Common myeloid progenitor, CD34-positive (primary cell): ENCODE results near the gene LAMA5.
A peak's percentile ranks its signal among the peaks of the same experiment; 100 is the strongest.

Source experiments
- CTCF ChIA-PET: fragments of 350-600 bp; sonication (Branson Sonifier 250); formaldehyde crosslinking; loops from one replicate; lab custom pipeline; 2021; ENCODE audit warnings: antibody characterized with exemption; lab: Charles Lee
- POLR2A ChIA-PET: fragments of 350-600 bp; sonication (Branson Sonifier 250); formaldehyde crosslinking; loops from one replicate; lab custom pipeline; 2021; ENCODE audit warnings: antibody characterized with exemption; lab: Charles Lee
- DNase-seq, 3 donors: peaks; one replicate each; pipeline versions ENCODE4 v3.0.0 to v3.0.0-alpha.2; 2013
- H3K27ac ChIP-seq, 2 experiments: 1 replicate in 1 of 2; 2 replicates in 1 of 2; pipeline ENCODE4 v1.7.0; 2013; ENCODE audit warnings: inconsistent platforms in 2 of 2, low read length in 2 of 2, mild to moderate bottlenecking in 2 of 2, low read depth in 1 of 2, moderate library complexity in 1 of 2; ENCODE audit not compliant: severe bottlenecking in 2 of 2, insufficient read depth in 1 of 2, poor library complexity in 1 of 2
- H3K27me3 ChIP-seq, 5 experiments: replicated peaks in 2 of 5; 1 replicate in 3 of 5; 2 replicates in 2 of 5; pipeline versions ENCODE4 v1.6.1 to v1.7.0; 2013; ENCODE audit warnings: low read length in 4 of 5, mild to moderate bottlenecking in 2 of 5, moderate library complexity in 2 of 5, inconsistent platforms in 1 of 5; ENCODE audit not compliant: insufficient read depth in 5 of 5, control insufficient read depth in 4 of 5
- H3K36me3 ChIP-seq, 4 experiments: 1 replicate in 2 of 4; 2 replicates in 2 of 4; pipeline versions ENCODE4 v1.6.1 to v1.7.0; 2013; ENCODE audit warnings: low read length in 3 of 4, control low read depth in 1 of 4, mild to moderate bottlenecking in 1 of 4; ENCODE audit not compliant: control insufficient read depth in 4 of 4, insufficient read depth in 4 of 4
- H3K4me1 ChIP-seq, 4 experiments: 1 replicate in 3 of 4; 2 replicates in 1 of 4; pipeline versions ENCODE4 v1.6.1 to v1.7.1; 2013; ENCODE audit warnings: low read length in 3 of 4, mild to moderate bottlenecking in 3 of 4, control low read depth in 1 of 4, inconsistent platforms in 1 of 4, moderate library complexity in 1 of 4; ENCODE audit not compliant: control insufficient read depth in 4 of 4, insufficient read depth in 4 of 4; ENCODE audit errors: control extremely low read depth in 1 of 4
- H3K4me3 ChIP-seq, 7 experiments: 1 replicate in 4 of 7; 2 replicates in 3 of 7; pipeline versions ENCODE4 v1.5.1 to v1.7.0; 2013; ENCODE audit warnings: mild to moderate bottlenecking in 7 of 7, low read length in 6 of 7, moderate library complexity in 6 of 7, inconsistent platforms in 2 of 7, low read depth in 2 of 7, control low read depth in 1 of 7; ENCODE audit not compliant: insufficient read depth in 4 of 7, control insufficient read depth in 1 of 7; ENCODE audit errors: extremely low read depth in 1 of 7
- H3K9me3 ChIP-seq, 5 experiments: 1 replicate in 4 of 5; 2 replicates in 1 of 5; pipeline versions ENCODE4 v1.6.1 to v1.7.1; 2013; ENCODE audit warnings: low read length in 4 of 5, mild to moderate bottlenecking in 2 of 5, inconsistent platforms in 1 of 5, low read depth in 1 of 5, moderate library complexity in 1 of 5; ENCODE audit not compliant: control insufficient read depth in 4 of 5, insufficient read depth in 2 of 5; ENCODE audit errors: control extremely low read depth in 1 of 5
- WGBS: methylation state at CpG from one replicate; pipeline ENCODE4 v1.1.5; 2013; ENCODE audit not compliant: insufficient coverage; 5-methylcytosine and 5-hydroxymethylcytosine counted together

Gene LAMA5

GRCh38 chr20:62355878-62356588 lies 11.1 kb downstream of the LAMA5 start:
- Histone ChIP-seq H3K27ac (no peak overlapping the region), H3K4me1 (peaks cover 0 to 28% (median 16%) of the 10 kb centered on the region in 4 experiments), H3K4me3 (peak overlapping the region in 1 of 7 experiments; percentile 26), H3K9me3 (no peaks in the 10 kb centered on the region), H3K27me3 (no peaks in the 10 kb centered on the region), H3K36me3 (no peaks in the 10 kb centered on the region)
- WGBS = 81% methylated on average over 29 of the region's 29 CpGs
- POLR2A ChIA-PET = no interaction called here
- no peak for DNase-seq
- CTCF ChIA-PET = interaction anchor here (1.5 kb wide), 1 partner anchor 14 kb away, joined by 3 read pairs; no protein-coding TSS in a partner anchor

GRCh38 chr20:62355516-62355877 lies 11.6 kb downstream of the LAMA5 start:
- H3K36me3 ChIP-seq = no peaks in the 10 kb centered on the region
- no peaks in the 10 kb centered on the region for H3K9me3 ChIP-seq
- ChIA-PET POLR2A (no interaction called here), CTCF (no interaction called here)
- DNase-seq = no peak
- no peak overlapping the region for H3K4me3 ChIP-seq
- H3K4me1 ChIP-seq = peaks cover 0 to 28% (median 16%) of the 10 kb centered on the region in 4 experiments
- no peak overlapping the region for H3K27ac ChIP-seq
- WGBS = 85% methylated on average over 9 of the region's 11 CpGs
- no peaks in the 10 kb centered on the region for H3K27me3 ChIP-seq

DNA sequence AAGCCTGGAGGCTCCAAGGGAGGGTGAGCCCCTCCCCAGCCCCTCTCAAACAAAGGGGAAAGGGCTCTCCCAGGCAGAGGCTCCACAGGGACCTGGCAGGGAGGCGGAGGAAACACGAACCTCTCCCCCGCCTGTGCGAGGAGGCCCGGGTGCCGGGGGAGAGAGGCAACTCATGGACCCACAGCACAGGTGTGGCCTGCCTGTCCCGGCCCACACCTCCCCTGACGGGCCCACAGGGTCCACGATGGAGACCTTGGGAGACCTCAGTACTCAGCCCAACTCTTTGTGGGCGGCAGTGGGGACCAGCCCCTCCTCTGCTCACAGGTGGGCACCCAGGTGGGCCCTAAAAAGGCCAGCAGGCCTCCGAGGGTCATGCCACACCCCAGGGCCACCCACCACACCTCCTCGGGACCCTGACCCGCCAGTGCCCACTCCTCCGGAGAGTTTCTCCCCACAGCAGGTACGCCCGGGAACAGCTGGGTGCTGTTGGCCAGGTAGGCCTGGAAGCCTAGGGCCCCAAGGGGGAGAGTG lies 12.2 kb downstream of the LAMA5 start:
- Histone ChIP-seq H3K9me3 (no peaks in the 10 kb centered on the region), H3K4me3 (no peak overlapping the region), H3K27me3 (no peaks in the 10 kb centered on the region), H3K27ac (no peak overlapping the region), H3K36me3 (no peaks in the 10 kb centered on the region), H3K4me1 (peaks cover 0 to 28% (median 16%) of the 10 kb centered on the region in 4 experiments)
- CTCF ChIA-PET = no interaction called here
- POLR2A ChIA-PET = no interaction called here
- no peak for DNase-seq
- 83% methylated on average over 15 of the region's 16 CpGs for WGBS

GRCh38 chr20:62354031-62354808 lies 12.9 kb downstream of the LAMA5 start:
- no peak overlapping the region for H3K27ac ChIP-seq
- CTCF ChIA-PET = no interaction called here
- WGBS = 85% methylated on average over 7 of the region's 14 CpGs

DNA sequence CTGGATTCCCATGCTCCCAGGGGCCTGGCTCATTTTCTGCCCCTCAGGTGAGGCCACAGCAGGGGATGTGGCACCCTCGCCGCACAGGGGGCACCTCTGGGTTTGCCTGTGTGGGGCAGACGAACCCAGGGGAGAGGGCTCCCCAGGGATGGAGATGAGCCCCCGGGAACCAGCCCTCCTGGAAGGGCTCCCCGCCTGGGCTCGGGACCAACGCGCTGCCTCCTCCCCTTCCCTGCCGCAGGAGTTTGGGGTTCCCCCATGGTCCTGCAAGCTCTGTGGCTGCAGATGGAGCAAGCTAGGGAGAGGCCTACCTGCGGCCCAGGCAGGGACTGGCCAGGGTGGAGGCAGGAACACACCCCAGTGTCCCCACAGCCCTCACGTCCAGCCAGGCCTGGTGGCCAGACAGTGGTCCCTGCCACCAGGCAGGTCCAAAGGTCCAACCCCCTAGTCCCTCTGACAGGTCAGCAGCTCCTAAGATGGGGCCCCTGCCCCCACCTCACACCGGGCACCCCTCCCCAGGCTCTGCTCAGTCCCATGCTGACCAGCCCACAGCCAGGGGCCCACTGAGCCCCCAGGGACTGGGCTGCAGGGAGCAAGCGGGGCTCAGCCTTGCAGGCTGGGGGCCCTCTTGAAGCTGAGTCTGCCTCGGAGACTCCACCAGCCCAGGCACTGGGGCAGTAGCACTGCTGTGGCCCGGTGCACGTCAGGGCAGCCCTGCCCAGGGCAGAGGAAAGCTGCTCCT lies 13.7 kb downstream of the LAMA5 start:
- 100% methylated on average over 10 of the region's 16 CpGs for WGBS
- ChIA-PET POLR2A (no interaction called here), CTCF (no interaction called here)
- Histone ChIP-seq H3K27me3 (no peaks in the 10 kb centered on the region), H3K27ac (no peak overlapping the region), H3K9me3 (peaks cover 0 to 5% (median 2%) of the 10 kb centered on the region in 5 experiments), H3K4me3 (no peak overlapping the region), H3K4me1 (peaks cover 0 to 28% (median 16%) of the 10 kb centered on the region in 4 experiments), H3K36me3 (no peaks in the 10 kb centered on the region)
- no peak for DNase-seq

More at GRCh38 chr20:62354031-62354808, 12.9 kb downstream of the LAMA5 start:
- H3K27me3 ChIP-seq = no peaks in the 10 kb centered on the region
- H3K36me3 ChIP-seq = no peaks in the 10 kb centered on the region
- H3K9me3 ChIP-seq = peaks cover 0 to 2% (median 0%) of the 10 kb centered on the region in 5 experiments
- H3K4me3 ChIP-seq = no peak overlapping the region
- POLR2A ChIA-PET = no interaction called here
- DNase-seq = no peak
- peaks cover 0 to 28% (median 16%) of the 10 kb centered on the region in 4 experiments for H3K4me1 ChIP-seq

DNA sequence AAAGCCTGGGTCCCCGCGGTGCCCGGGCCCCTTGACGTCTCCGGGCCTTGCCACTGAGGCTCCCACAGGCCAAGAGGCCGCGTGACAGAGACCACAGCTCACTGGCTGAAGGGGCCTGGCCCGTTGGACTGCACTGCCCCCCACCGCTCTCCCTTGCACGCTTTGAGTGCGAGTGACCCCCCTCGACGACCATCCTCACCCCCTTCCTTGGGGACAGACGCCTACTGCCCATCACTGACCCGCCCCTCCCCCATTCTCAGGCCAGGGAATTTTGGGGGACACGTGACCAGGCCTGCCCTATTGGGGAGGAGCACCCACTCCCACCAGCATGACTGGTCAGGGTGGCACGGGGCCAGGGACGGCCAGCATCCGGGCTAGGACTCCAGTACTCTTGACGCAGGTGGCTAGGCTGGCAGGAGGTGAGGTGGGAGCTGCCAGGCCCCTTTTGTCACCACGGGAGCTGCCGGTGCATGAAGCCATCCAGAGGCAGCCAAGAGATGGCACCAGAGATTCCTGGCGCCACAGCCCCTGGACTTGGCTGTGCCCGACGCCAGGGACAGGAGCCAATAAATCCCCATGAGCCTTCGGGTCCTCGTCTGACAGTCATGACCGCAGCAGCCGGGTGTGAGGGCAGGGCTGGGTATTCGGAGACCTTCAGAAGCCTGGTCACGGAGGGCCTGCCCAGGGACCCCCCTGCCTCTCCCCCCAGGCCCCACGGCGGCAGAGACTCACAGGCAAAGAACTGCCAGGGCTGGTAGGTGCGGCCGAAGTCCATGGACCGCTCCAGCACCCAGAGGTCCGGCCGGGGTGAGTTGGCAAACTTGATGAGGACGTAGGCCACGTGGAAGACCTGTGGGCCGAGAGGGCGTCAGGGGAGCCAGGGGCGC lies 14.5 kb downstream of the LAMA5 start:
- WGBS = 96% methylated on average over 32 of the region's 43 CpGs
- Histone ChIP-seq H3K27ac (no peak overlapping the region), H3K9me3 (peaks cover 0 to 5% (median 3%) of the 10 kb centered on the region in 5 experiments), H3K4me3 (no peak overlapping the region), H3K36me3 (no peaks in the 10 kb centered on the region), H3K27me3 (no peaks in the 10 kb centered on the region), H3K4me1 (peaks cover 0 to 25% (median 14%) of the 10 kb centered on the region in 4 experiments)
- ChIA-PET CTCF (interaction anchor here (0.9 kb wide), 1 partner anchor 11 kb away, joined by 3 read pairs; no protein-coding TSS in a partner anchor), POLR2A (no interaction called here)
- DNase-seq = no peak
